Thyroid gland (tissue), 4 donors: Measurements from ENCODE around the gene TMC8. TPM values are rescaled to one million over a fixed set of nuclear protein-coding genes. Genes with fewer than 3 reads are reported as not detected.

ENCODE experiments used
- DNase-seq, 2 donors: peaks; one replicate each; pipeline ENCODE4 v3.0.0-alpha.2; 2019
- H3K27ac ChIP-seq, 3 donors: fragments of 200-600 bp; sonication (generic); 1 replicate in 2 of 3; 2 replicates in 1 of 3; pipeline ENCODE4 v1.5.1; 2016 to 2019; ENCODE audit warnings: mild to moderate bottlenecking in 1 of 3, moderate library complexity in 1 of 3
- H3K27me3 ChIP-seq: fragments of 200-600 bp; sonication (generic); one replicate; pipeline ENCODE4 v1.5.1; 2019
- H3K36me3 ChIP-seq, 2 donors: fragments of 200-600 bp; sonication (generic); one replicate each; pipeline ENCODE4 v1.5.1; 2016 to 2019
- H3K4me1 ChIP-seq, 2 donors: fragments of 200-600 bp; sonication (generic); one replicate each; pipeline ENCODE4 v1.5.1; 2017 to 2019
- H3K4me3 ChIP-seq, 3 donors: fragments of 200-600 bp; sonication (generic); replicated peaks in 1 of 3; 1 replicate in 2 of 3; 2 replicates in 1 of 3; pipeline ENCODE4 v1.5.1; 2016; ENCODE audit warnings: mild to moderate bottlenecking in 1 of 3
- H3K9me3 ChIP-seq: fragments of 200-600 bp; sonication (generic); one replicate; pipeline ENCODE4 v1.5.1; 2017
- CTCF ChIP-seq, 6 experiments: fragments of 200-600 bp in 3 of 6; fragments of 450-650 bp in 3 of 6; sonication (generic) in 3 of 6; IDR thresholded peaks; one replicate each; pipeline ENCODE4 v1.5.1; 2016 to 2019; ENCODE audit warnings: antibody characterized with exemption in 6 of 6, mild to moderate bottlenecking in 2 of 6, inconsistent platforms in 1 of 6, moderate library complexity in 1 of 6
- POLR2A ChIP-seq, 2 donors: fragments of 450-650 bp; IDR thresholded peaks; one replicate each; pipeline ENCODE4 v1.6.1; 2017; ENCODE audit warnings: antibody characterized with exemption in 2 of 2, mild to moderate bottlenecking in 2 of 2, moderate library complexity in 1 of 2
- WGBS, 2 donors: methylation state at CpG; one replicate each; pipeline ENCODE4 v1.1.5; 2017; 5-methylcytosine and 5-hydroxymethylcytosine counted together
- intact Hi-C: fragments of 100-400 bp; cut with DNase I; formaldehyde crosslinking; loops from one replicate; pipeline ENCODE4 v1.15.1; 2023
- total RNA-seq, 4 donors: library from RNA; depleted of rRNA; stranded (reverse); fragments of >200 nt; gene quantifications; one replicate each; pipeline ENCODE4 v1.2.3, GENCODE V29; 2016

Gene TMC8
- total RNA-seq, 4 donors from 2014 or later = 1.4 to 4.7 (median 1.9) TPM

DNA sequence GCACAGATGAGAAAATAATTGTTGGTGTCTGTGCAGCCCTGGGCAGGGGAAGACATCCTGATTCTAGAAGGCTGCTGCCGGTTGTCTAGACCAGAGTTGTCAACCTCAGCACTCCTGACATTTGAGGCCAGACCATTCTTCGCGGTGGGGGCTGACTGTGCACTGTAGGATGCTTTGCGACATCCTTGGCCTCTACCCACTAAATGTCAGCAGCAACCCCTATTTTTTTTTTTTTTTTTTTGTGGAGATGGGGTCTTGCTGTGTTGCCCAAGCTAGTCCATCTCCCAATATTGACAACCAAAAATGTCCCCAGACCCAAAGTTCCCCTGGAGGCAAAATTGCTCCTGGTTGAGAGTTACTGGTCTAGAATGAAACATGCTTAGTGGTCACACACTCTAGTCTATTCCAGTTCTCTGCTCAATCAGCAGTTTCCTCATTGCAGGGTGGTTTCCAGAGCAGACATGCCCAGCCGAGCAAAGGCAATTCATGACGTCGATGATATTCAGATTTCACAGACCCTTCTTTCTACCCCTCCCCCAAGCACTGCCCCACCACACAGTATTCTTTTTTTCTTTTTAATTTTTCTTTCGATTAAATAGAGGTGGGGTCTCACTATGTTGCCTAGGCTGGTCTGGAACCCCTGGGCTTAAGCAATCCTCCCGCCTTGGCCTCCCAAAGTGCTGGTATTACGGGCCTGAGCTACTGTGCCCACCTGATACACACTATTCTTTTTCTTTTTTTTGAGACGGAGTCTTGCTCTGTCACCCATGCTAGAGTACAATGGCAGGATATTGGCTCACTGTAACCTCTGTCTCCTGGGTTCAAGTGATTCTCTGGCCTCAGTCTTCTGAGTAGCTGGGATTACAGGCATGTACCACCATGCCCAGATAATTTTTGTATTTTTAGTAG is 24.6 kb downstream of the TMC8 start:
- H3K9me3 ChIP-seq = no peaks in the 10 kb centered on the region
- H3K27me3 ChIP-seq = no peaks in the 10 kb centered on the region
- no peak for DNase-seq
- H3K27ac ChIP-seq = no peak overlapping the region
- WGBS, 2 donors = 77 to 79% methylated on average over 11 of the region's 11 CpGs
- H3K4me1 ChIP-seq = no peaks in the 10 kb centered on the region
- no peaks in the 10 kb centered on the region for H3K36me3 ChIP-seq
- intact Hi-C loops = no loop called here
- H3K4me3 ChIP-seq = no peak overlapping the region
- TF ChIP-seq POLR2A (IDR thresholded peaks at IDR 0.05) (no peak), CTCF (IDR thresholded peaks at IDR 0.05) (no peak)

GRCh38 chr17:78159575-78160158 is 29.1 kb downstream of the TMC8 start:
- TF ChIP-seq POLR2A (IDR thresholded peaks at IDR 0.05) = no peak
- TF ChIP-seq CTCF (IDR thresholded peaks at IDR 0.05) = no peak
- Histone ChIP-seq H3K27ac (no peak overlapping the region), H3K4me1 (no peaks in the 10 kb centered on the region), H3K36me3 (no peaks in the 10 kb centered on the region), H3K4me3 (no peak overlapping the region), H3K27me3 (no peaks in the 10 kb centered on the region), H3K9me3 (no peaks in the 10 kb centered on the region)
- intact Hi-C loops = no loop called here
- 79 to 92% methylated on average over 10 of the region's 10 CpGs for WGBS, 2 donors
- no peak for DNase-seq

DNA sequence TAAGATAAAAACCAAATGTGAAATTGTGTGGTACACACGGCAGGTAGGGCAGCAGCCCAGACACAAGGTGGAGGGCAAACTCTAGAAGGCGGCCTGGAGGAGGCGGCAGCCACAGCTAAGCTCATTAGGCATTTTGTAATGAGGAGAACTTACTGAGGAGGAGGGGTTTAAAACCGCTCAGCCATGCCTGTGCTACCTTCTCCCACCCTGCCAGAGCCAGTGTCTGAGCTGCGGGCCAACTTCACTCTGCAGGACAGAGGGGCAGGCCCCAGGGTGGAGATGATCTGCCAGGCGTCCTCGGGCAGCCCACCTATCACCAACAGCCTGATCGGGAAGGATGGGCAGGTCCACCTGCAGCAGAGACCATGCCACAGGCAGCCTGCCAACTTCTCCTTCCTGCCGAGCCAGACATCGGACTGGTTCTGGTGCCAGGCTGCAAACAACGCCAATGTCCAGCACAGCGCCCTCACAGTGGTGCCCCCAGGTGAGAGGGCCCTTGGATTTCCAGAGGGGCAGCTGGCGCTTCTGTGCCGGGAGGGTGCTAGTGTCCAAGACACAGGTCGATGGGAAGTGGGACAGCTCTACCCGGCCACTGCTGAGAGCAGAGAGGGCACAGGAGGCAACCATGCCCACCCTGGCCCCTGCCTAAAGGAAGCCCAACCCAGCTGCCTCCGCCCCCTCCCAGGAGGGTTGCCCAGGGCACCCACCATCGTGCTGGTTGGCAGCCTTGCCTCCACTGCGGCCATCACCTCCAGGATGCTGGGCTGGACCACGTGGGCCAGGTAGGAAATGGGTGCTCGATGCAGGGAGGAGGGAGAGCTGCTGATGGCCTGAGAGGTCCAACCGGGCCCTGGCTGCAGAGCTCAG is 33.5 kb downstream of the TMC8 start:
- intact Hi-C loops = no loop called here
- DNase-seq = peak; percentile 61 to 63
- TF ChIP-seq CTCF (IDR thresholded peaks at IDR 0.05) (no peak), POLR2A (IDR thresholded peaks at IDR 0.05) (no peak)
- H3K36me3 ChIP-seq = no peaks in the 10 kb centered on the region
- 56 to 61% methylated on average over 10 to 18 of the region's 22 CpGs for WGBS, 2 donors
- no peaks in the 10 kb centered on the region for H3K27me3 ChIP-seq
- H3K4me1 ChIP-seq = peaks cover 3 to 4% of the 10 kb centered on the region in 2 donors
- H3K4me3 ChIP-seq = no peak overlapping the region
- H3K27ac ChIP-seq = no peak overlapping the region
- no peaks in the 10 kb centered on the region for H3K9me3 ChIP-seq

- Histone ChIP-seq H3K4me3 (no peak overlapping the region), H3K4me1 (peaks cover 7 to 11% of the 10 kb centered on the region in 2 donors), H3K27ac (no peak overlapping the region), H3K36me3 (no peaks in the 10 kb centered on the region), H3K27me3 (no peaks in the 10 kb centered on the region), H3K9me3 (no peaks in the 10 kb centered on the region)
- intact Hi-C loops = no loop called here
- 96 to 98% methylated on average over 14 to 15 of the region's 16 CpGs for WGBS, 2 donors
- no peak for DNase-seq
- TF ChIP-seq POLR2A (IDR thresholded peaks at IDR 0.05) (no peak), CTCF (IDR thresholded peaks at IDR 0.05) (no peak)
These were observed 34.4 kb downstream of the TMC8 start for GRCh38 chr17:78164748-78165607.
